Gastroesophageal sphincter (tissue), 3 donors: ENCODE data around the gene NKAIN2.

ENCODE experiments used
- POLR2AphosphoS5 ChIP-seq: sonication (generic); formaldehyde crosslinking; IDR thresholded peaks from one replicate; pipeline ENCODE4 v1.6.1; 2017; ENCODE audit warnings: antibody characterized with exemption
- TF ChIP-seq, protein P1 (sequence below), 4 experiments: fragments of 200-600 bp in 2 of 4; fragments of 450-650 bp in 2 of 4; sonication (generic) in 1 of 4; IDR thresholded peaks; one replicate each; pipeline ENCODE4 v1.5.1; 2017 to 2019; ENCODE audit warnings: antibody characterized with exemption in 4 of 4, mild to moderate bottlenecking in 2 of 4, moderate library complexity in 2 of 4

DNA sequence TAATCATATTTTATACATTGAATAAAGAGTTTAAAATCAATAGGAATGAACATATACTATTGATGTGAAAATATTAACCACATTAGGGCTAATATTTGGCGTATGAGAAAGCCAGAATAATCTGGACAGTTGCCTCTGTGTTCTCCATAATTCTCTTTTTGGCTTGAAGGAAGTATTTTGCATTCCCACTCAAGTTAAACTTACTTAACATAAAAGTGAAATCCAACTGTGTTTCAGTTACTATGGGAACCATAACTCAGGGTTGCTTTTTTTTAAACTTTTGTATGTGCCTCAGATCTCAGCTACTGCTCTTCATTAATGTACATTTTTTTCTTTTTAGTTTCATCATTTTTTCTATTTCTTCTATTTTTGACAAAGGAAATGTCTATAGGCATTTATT, 479.8 kb downstream of the NKAIN2 start:
- TF ChIP-seq, protein P1, sequence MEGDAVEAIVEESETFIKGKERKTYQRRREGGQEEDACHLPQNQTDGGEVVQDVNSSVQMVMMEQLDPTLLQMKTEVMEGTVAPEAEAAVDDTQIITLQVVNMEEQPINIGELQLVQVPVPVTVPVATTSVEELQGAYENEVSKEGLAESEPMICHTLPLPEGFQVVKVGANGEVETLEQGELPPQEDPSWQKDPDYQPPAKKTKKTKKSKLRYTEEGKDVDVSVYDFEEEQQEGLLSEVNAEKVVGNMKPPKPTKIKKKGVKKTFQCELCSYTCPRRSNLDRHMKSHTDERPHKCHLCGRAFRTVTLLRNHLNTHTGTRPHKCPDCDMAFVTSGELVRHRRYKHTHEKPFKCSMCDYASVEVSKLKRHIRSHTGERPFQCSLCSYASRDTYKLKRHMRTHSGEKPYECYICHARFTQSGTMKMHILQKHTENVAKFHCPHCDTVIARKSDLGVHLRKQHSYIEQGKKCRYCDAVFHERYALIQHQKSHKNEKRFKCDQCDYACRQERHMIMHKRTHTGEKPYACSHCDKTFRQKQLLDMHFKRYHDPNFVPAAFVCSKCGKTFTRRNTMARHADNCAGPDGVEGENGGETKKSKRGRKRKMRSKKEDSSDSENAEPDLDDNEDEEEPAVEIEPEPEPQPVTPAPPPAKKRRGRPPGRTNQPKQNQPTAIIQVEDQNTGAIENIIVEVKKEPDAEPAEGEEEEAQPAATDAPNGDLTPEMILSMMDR (IDR thresholded peaks at IDR 0.05), result no peak
- no peak for TF ChIP-seq POLR2AphosphoS5
